ENCODE measurements around the gene MYL7.
"Not testable (repeated sequence)": the region's sequence is repeated elsewhere in the genome, so short reads cannot be mapped to it uniquely, and the experiment has no call there.

Gene MYL7

GRCh38 chr7:44127161-44127560 lies 14.0 kb downstream of the MYL7 start:
- TF ChIP-seq MYC (IDR thresholded peaks at IDR 0.05; ENCODE audit: low read depth, low read length) (no peak), MAX (IDR thresholded peaks at IDR 0.05; ENCODE audit: low read depth, low read length) (no peak), POLR2A (IDR thresholded peaks at IDR 0.05; ENCODE audit: extremely low read depth, insufficient read length) (no peak)
- TF ChIP-seq, protein P1, sequence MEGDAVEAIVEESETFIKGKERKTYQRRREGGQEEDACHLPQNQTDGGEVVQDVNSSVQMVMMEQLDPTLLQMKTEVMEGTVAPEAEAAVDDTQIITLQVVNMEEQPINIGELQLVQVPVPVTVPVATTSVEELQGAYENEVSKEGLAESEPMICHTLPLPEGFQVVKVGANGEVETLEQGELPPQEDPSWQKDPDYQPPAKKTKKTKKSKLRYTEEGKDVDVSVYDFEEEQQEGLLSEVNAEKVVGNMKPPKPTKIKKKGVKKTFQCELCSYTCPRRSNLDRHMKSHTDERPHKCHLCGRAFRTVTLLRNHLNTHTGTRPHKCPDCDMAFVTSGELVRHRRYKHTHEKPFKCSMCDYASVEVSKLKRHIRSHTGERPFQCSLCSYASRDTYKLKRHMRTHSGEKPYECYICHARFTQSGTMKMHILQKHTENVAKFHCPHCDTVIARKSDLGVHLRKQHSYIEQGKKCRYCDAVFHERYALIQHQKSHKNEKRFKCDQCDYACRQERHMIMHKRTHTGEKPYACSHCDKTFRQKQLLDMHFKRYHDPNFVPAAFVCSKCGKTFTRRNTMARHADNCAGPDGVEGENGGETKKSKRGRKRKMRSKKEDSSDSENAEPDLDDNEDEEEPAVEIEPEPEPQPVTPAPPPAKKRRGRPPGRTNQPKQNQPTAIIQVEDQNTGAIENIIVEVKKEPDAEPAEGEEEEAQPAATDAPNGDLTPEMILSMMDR (IDR thresholded peaks at IDR 0.05; ENCODE audit: low read depth, low read length), result no peak
- DNase-seq (ENCODE audit: low read depth), result no peak
- no peak overlapping the region for H3K4me3 ChIP-seq (ENCODE audit: low read depth, low read length)

DNA sequence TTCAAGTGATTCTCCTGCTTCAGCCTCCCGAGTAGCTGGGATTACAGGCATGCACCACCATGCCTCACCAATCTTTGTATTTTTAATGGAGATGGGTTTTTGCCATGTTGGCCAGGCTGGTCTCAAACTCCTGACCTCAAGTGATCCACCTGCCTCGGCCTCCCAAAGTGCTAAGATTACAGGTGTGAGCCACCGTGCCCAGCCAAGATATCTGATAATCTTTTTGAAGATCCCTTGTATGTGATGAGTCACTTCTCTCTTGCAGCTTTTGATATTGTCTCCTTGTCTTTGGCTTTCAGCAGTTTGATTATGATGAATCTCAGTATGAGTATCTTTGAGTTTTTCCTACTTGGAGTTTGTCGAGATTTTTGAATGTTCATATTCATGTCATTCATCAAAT lies 14.6 kb downstream of the MYL7 start:
- H3K4me3 ChIP-seq (ENCODE audit: low read depth, low read length); DNase-seq (ENCODE audit: low read depth): not testable (repeated sequence)

GRCh38 chr7:44124822-44125202 lies 16.3 kb downstream of the MYL7 start:
- DNase-seq (ENCODE audit: low read depth), result no peak
- H3K4me3 ChIP-seq (ENCODE audit: low read depth, low read length), result no peak overlapping the region
- TF ChIP-seq MAX (IDR thresholded peaks at IDR 0.05; ENCODE audit: low read depth, low read length) (no peak), MYC (IDR thresholded peaks at IDR 0.05; ENCODE audit: low read depth, low read length) (no peak), POLR2A (IDR thresholded peaks at IDR 0.05; ENCODE audit: extremely low read depth, insufficient read length) (no peak)
- TF ChIP-seq, protein P1 (IDR thresholded peaks at IDR 0.05; ENCODE audit: low read depth, low read length), result no peak

GRCh38 chr7:44123190-44124003 lies 17.7 kb downstream of the MYL7 start, which contains the start of gene POLD2:
Gene POLD2, minus strand, starts transcription at chr7:44123548. Its CDS starts 1,495 bp downstream, at chr7:44122053.
- peak; percentile 99 for DNase-seq (ENCODE audit: low read depth)
- H3K4me3 ChIP-seq (ENCODE audit: low read depth, low read length), result peak within 1 kb of the TSS; percentile 98
- TF ChIP-seq POLR2A (IDR thresholded peaks at IDR 0.05; ENCODE audit: extremely low read depth, insufficient read length), result peak; percentile 89
- peak; percentile 96 for TF ChIP-seq MAX (IDR thresholded peaks at IDR 0.05; ENCODE audit: low read depth, low read length)
- TF ChIP-seq, protein P1 (IDR thresholded peaks at IDR 0.05; ENCODE audit: low read depth, low read length), result no peak
- peak; percentile 99 for TF ChIP-seq MYC (IDR thresholded peaks at IDR 0.05; ENCODE audit: low read depth, low read length)

GRCh38 chr7:44122529-44122928 lies 18.6 kb downstream of the MYL7 start:
- peak overlapping the region; percentile 98 for H3K4me3 ChIP-seq (ENCODE audit: low read depth, low read length)
- no peak for DNase-seq (ENCODE audit: low read depth)
- TF ChIP-seq, protein P1 (IDR thresholded peaks at IDR 0.05; ENCODE audit: low read depth, low read length), result no peak
- no peak for TF ChIP-seq POLR2A (IDR thresholded peaks at IDR 0.05; ENCODE audit: extremely low read depth, insufficient read length)
- TF ChIP-seq MAX (IDR thresholded peaks at IDR 0.05; ENCODE audit: low read depth, low read length), result no peak
- TF ChIP-seq MYC (IDR thresholded peaks at IDR 0.05; ENCODE audit: low read depth, low read length), result no peak

- no peak for DNase-seq (ENCODE audit: low read depth)
- TF ChIP-seq, protein P1 (IDR thresholded peaks at IDR 0.05; ENCODE audit: low read depth, low read length), result no peak
- no peak for TF ChIP-seq POLR2A (IDR thresholded peaks at IDR 0.05; ENCODE audit: extremely low read depth, insufficient read length)
- peak overlapping the region; percentile 98 for H3K4me3 ChIP-seq (ENCODE audit: low read depth, low read length)
Measured at GRCh38 chr7:44121761-44122420, 19.2 kb downstream of the MYL7 start.
